ENCODE measurements around the gene KIF22.
"Not testable (repeated sequence)": the region's sequence is repeated elsewhere in the genome, so short reads cannot be mapped to it uniquely, and the experiment has no call there.

The KIF22 gene

DNA sequence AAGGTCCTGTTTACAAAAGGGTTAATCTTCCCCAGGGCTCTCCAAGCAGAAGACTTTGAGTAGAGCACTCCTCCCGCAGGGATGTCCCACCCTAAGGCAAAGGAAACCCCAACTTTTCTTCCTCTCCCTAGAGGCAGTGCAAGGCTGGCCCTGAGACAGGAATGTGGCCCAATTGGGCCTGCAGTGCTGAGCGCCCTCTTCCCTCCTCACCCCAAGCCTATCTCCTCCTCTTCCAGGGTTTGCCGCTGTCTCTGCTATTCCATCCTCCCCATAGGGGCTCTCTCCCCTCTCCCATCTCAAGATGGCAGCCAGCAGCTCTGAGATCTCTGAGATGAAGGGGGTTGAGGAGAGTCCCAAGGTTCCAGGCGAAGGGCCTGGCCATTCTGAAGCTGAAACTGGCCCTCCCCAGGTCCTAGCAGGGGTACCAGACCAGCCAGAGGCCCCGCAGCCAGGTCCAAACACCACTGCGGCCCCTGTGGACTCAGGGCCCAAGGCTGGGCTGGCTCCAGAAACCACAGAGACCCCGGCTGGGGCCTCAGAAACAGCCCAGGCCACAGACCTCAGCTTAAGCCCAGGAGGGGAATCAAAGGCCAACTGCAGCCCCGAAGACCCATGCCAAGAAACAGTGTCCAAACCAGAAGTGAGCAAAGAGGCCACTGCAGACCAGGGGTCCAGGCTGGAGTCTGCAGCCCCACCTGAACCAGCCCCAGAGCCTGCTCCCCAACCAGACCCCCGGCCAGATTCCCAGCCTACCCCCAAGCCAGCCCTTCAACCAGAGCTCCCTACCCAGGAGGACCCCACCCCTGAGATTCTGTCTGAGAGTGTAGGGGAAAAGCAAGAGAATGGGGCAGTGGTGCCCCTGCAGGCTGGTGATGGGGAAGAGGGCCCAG, 22.4 kb downstream of the KIF22 start:
- peak in 5 of 56 donors; percentile 14 to 47 (median 26) for DNase-seq

DNA sequence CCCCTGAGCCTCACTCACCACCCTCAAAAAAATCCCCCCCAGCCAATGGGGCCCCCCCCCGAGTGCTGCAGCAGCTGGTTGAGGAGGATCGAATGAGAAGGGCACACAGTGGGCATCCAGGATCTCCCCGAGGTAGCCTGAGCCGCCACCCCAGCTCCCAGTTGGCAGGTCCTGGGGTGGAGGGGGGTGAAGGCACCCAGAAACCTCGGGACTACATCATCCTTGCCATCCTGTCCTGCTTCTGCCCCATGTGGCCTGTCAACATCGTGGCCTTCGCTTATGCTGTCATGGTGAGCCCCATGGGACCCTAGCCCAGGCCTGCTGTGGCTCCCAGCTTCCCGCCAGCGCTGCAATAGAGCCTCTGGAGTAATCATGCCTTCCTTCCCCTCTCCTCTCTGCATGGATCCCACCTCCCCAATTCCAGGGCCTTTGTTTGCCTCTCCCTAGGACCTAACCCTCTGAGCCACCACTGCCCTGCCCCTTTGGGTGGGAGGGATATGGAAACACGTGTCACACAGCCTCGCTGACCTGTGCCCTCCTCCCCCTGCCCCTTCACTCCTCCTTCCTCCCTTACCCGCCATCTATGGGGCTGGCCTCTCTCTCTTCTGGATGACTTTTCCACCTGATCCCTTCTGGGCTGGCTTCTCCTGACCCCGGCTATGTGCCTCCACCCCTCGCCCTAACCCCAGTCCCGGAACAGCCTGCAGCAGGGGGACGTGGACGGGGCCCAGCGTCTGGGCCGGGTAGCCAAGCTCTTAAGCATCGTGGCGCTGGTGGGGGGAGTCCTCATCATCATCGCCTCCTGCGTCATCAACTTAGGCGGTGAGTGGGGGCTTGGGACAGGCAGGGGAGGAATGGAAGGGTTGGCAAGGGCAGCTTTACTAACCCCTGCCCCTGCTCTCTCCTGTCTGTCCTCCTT, 23.4 kb downstream of the KIF22 start:
- DNase-seq: peak in 1 of 56 donors; percentile 2

DNA sequence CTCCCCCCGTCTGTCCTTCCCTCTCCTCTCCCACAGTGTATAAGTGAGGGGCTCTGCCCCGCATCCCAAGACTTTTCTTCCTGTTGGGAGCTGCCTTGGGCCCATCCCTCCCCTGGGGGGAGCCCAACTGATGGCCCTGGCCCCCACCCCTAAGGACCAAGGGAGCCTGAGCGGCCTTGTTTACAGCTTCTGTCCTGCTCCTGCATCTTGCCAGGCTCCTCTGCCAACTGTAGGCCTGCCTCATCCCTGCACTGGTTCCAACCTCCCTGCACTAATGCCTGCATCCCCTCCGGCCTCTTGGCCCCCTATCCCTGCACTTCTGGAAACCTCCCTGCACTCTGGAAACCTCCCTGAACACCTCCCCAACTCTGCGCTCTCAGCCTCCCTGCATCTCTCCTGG, 24.0 kb downstream of the KIF22 start:
- DNase-seq: peak in 1 of 56 donors; percentile 26

DNA sequence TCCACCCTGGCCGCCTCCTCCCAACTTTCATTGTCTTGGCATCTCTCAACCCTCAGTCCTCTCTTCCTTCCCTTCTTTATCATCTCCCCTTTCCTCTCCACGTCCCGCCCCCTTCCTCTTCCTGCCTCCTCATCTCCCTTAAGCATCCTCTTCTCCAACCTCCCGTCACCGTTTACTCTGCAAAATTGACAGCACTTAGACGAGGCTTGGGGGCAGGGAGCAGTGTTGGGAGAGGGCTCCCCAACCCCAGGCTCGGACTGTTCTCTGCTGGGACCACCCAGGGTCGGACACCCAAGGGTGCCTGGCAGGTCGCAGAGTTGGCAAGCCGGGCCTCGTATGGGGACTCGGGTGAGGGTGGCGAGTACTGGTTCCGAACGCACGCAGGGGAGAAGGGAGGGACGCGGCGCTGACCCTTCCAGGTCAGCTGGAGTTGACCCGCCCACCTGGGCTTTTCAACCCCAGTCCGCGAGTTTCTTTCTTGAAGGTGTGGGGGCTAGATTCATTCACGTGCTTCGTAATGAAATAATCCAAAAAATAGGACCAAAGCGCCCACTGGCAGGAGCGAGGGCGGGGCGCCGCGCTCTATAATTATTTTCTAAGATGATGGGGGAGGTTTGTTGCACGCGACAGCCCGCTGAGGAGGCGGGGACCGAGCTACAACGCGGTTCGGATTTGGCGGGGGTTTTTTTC, 24.6 kb downstream of the KIF22 start:
- peak in 12 of 56 donors; percentile 16 to 69 (median 44) for DNase-seq

DNA sequence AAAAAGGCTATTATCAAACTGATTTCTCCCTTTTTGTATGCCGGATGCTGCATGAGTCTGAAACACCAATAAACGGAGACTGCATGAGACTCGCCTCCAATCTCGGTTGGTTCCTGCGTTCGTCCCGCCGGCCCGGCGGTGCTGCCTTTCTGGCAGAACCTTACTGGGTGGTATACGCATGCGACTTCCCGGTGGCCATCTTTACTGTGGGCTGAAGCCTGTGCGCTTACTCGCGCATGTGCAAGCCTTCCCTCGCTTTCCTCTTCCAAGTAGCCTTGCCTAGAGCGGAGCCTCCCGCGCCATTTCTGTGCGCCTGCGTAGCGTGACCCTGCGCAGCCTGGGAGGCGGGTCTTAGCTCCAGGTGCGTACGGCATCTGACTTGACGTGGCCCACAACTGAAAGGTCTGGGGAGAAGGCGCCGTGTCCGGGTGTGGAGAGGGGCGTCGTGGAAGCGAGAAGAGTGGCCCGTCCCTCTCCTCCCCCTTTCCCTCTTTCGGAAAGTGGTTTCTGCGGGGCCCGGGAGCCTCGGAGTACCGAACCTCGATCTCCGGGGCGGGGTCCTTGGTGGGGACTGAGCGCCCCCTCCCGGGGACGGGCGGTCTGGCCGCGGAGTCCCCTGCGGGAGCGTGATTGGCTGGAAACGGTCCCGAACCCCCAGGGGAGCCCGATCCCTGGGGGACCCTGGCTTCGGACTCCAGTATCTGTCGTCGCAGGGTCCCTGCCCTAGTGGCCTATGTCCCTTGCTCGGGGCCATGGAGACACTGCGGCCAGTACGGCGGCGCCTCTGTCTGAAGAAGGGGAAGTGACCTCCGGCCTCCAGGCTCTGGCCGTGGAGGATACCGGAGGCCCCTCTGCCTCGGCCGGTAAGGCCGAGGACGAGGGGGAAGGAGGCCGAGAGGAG, 25.5 kb downstream of the KIF22 start, which contains the start of gene PAGR1:
Gene PAGR1 (plus strand): TSS at position 360 of the 901 bp plus-strand sequence. CDS start 374 bp downstream, at position 734.
- DNase-seq: peak; percentile 86 to 99 (median 97)

DNA sequence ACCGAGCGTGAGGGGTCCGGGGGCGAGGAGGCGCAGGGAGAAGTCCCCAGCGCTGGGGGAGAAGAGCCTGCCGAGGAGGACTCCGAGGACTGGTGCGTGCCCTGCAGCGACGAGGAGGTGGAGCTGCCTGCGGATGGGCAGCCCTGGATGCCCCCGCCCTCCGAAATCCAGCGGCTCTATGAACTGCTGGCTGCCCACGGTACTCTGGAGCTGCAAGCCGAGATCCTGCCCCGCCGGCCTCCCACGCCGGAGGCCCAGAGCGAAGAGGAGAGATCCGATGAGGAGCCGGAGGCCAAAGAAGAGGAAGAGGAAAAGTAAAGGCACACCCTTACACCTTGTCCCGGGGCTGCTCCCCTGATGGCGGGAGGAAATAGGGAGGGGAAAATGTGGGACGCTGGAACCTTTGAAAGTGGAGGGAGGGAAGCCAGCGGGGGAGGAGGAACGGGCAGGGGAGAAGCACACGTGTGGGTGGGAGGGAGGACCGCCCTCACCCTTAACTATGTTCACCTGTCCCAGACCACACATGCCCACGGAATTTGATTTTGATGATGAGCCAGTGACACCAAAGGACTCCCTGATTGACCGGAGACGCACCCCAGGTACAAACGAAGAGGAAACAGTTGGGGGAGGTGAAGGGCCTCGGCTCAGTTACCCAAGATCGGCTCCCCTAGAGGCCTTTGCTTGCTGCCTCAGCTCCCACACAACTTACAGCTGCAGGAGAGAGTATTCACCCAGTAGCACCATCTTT, 26.3 kb downstream of the KIF22 start:
- peak in 29 of 56 donors; percentile 15 to 76 (median 53) for DNase-seq

DNA sequence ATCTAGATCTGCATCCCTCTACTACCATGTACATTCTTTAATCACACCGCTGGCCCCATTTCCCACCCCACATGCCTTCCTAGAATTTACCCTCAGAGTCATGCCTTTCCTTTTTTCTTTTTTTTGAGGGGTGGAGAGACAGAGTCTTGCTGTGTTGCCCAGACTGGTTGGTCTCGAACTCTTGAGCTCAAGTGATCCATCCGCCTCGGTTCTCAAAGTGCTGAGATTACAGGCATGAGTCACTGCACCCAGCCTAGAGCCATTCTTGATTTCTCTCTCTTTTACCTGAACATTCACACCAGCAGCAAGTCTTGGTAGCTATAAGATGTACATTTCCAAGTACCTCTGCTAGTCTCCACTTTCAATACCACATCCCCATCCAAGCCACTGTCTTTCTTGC, 27.5 kb downstream of the KIF22 start:
- no peak for DNase-seq

DNA sequence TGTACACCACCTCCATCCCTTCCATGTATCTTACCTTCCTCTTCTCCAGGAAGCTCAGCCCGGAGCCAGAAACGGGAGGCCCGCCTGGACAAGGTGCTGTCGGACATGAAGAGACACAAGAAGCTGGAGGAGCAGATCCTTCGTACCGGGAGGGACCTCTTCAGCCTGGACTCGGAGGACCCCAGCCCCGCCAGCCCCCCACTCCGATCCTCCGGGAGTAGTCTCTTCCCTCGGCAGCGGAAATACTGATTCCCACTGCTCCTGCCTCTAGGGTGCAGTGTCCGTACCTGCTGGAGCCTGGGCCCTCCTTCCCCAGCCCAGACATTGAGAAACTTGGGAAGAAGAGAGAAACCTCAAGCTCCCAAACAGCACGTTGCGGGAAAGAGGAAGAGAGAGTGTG, 29.0 kb downstream of the KIF22 start:
- no peak for DNase-seq

DNA sequence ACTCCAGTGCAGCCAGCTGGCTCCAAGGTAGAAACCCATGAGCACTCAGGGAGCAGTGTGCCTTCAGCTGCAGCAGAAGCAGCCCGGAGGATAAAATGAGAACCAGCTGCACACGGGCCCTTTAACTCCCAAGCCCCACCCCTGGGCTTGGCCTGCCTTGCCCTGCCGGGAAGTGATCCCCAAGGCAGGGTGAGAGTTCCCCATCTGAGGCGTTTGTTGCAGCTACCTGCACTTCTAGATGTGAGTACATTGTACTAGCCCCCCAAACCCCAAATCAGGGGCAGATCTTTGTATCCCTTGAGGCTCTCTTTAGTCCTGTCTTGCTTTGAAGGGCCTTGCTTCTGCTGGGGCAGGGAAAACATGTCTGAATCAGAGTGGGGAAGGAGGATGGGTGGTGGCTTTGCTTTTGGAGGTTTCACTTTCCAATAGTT, 29.7 kb downstream of the KIF22 start, which contains the start of gene MVP:
Gene MVP (plus strand): TSS at position 192 of the 431 bp plus-strand sequence. CDS start 10,088 bp downstream, outside the sequence.
- DNase-seq: peak in 33 of 56 donors; percentile 7 to 70 (median 30)

DNA sequence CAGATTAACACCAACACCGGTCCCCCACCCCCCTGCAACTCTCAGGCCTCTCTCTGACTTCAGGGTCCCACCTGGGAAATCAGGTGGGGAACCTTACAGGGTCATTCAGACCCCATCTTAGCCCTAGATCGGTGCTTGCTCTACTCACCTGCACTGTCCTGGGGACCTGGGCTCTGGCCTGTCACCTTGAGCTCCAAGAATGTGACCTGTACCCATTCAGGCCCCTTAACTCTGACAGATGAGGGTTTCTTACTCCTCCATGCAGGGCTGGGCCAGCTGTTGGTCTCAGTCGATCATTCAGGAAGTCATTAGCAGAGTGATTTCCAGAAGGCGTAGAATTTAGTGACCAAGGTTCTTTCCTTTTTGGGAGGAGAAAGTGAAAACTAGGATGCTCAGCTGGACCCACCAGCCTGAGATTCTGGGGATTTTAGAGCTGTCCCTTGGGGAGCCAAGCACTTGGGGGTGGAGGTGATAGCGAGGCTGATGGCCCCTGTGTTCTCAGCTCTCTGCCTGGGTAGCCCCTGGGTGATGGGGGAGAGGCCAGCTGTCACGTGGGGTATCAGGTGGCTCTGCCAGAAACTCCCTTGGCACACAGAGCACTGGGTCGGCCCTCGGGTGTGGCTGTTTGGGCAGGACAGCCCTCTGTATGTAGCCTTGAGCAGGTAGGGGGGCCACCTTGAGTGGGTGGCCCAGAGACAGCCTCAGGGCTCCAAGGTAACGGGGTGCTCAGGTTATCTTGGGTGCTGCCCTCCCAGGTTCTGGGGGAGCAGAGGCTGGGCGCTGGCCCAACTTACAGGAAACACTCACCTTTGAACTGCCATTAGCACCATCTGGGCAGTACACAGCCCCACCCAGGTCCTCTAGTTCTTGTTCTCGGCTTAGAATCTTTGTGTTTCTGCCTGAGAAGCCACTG, 30.4 kb downstream of the KIF22 start:
- peak in 1 of 56 donors; percentile 7 for DNase-seq

DNA sequence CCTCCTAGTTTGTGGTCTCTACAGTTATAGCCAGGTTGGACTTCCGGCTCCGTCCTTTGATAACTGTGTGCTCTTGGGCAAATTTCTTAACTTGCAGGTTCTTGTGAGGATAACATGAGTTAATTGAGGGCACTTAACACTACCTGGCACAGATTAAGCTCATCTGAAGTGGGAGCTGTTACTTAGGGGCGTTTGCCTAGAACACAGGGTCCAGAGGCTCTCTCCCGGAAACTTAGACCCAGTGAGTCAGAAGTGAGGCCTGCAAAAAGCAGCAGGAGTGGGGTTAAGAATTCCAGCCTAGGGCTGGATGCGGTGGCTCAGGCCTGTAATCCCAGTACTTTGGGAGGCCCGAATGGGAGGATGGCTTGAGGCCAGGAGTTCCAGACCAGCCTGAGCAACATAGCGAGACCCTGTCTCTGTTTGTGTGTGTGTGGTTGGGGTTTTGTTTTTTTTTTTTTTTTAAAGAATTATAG, 31.1 kb downstream of the KIF22 start:
- DNase-seq: no peak

DNA sequence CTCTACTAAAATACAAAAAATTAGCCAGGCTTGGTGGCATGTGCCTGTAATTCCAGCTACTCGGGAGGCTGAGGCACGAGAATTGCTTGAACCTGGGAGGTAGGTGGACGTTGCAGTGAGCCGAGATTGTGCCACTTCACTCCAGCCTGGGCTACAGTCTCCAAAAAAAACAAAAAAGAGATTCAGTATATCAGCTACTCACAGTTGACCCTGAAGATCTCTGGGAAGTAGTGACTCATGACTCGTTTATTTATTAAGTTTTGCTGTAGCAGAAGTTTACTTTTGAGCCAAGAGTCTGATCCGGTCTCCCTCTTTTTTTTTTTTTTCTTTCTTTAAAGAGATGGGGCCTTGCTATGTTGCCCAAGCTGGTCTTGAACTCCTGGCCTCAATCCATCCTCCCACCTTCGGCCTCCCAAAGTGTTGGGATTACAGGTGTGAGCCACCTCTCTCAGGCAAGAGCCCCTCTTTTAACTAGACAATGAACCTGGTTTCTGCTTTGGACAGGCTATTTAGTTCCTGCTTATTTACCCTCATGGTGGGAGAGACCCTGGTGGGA, 34.1 kb downstream of the KIF22 start:
- no peak for DNase-seq

DNA sequence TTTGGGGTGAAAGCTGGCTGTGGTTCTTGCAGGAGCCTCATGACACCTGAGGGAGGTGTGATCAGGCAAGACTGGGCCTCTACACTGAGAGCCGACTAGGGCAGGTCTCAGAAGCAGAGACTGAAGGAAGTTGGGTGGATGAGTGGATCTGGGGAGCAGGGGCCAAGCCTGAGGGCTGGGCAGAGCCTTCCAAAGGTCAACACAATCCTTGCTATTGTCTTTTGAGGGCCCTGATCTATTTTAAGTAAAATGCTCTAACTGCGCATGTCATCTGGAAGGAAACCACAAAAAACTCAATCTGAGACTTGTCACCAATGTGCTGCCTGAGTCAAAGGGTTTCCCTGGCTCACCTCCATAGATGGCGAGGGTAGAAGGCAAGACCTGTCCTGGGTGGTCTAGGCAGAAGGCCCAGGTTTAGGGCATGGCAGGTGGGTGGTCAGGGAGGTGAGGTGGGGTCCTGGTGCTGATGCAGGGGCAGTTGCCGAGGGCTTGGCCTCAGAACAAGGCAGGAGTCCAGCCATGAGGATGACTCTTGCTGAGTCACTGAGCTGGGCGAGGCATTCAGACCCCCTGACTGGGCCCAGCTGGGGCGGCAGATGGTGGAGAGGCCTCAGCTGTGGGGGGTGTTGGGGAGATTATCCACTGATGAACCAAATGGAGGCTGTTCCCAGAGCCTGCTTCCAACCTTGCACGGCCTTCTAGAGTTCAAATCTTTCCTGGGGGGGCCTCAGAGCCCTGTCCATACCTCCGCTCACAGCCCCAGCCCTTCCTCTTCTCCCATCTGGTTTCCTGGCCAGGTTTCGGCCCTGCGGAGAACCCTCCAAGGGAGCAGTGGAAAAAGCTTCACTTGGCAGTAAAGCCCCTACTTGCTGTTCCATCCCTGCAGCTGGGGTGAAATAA, 34.8 kb downstream of the KIF22 start:
- DNase-seq: peak in 36 of 56 donors; percentile 9 to 94 (median 52)

DNA sequence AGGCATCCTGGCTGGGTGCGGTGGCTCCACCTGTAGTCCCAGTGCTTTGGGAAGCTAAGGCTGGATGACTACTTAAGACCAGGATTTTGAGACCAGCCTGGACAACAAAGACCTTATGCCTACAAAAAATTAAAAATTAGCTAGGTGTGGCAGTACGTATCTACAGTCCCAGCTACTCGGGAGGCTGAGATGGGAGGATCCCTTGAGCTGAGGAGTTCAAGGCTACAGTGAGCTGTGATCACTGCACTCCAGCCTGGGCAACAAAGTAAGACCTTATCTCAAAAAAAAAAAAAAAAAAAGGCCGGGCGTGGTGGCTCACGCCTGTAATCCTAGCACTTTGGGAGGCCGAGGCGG, 35.8 kb downstream of the KIF22 start:
- DNase-seq: no peak

DNA sequence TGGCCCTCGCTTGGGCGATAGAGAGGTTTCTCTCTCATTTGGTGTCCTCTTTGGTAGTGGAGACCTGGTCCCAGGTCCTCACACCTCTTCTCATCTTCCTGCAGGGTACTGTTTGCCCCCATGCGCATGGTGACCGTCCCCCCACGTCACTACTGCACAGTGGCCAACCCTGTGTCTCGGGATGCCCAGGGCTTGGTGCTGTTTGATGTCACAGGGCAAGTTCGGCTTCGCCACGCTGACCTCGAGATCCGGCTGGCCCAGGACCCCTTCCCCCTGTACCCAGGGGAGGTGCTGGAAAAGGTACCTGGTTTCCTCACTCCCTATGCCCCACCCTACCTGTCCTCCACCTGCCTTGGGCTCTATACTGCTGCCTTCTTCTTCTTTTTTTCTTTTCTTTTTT, 40.2 kb downstream of the KIF22 start:
- no peak for DNase-seq

DNA sequence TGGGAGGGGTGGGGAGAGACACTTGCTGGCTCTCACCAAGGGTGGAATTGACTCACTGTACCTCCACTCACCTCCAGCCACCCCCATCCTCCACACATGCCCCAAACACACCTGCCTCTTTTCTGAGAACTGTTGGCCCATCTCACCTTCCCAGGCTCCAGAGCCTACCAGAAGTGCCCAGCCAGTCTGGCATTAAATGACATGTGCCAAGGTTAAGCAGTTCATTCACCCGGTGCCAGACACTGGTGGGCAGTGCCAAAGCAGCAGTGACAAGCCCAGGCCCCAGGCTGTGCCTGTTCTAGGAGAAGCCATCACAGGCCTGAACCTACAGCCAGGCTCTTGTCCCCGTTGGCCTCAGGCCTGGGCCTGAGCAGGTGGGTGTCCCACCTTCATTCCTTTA, 40.9 kb downstream of the KIF22 start:
- DNase-seq: no peak

DNA sequence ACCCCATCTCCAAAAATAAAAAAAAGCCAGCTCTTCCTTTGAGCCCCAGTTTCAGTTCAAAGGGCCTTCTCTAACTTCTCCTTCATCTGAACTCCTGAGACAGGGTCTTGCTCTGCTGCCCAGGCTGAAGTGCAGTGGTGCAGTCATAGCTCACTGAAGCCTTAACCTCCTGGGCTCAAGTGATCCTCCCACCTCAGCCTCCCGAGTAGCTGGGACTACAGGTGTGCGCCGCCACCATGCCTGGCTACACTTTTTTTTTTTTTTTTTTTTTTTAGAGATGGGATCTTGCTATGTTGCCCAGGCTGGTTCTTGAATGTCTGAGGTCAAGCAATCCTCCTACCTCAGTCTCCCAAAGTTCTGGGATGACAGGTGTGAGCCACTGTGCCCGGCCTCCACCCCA, 42.7 kb downstream of the KIF22 start:
- DNase-seq: not testable (repeated sequence)
